B cell (primary cell): ENCODE measurements around the gene VMO1.

Experiments used
- EZH2 ChIP-seq: IDR thresholded peaks from 2 replicates; pipeline ENCODE4 v1.6.1; 2012; ENCODE audit warnings: borderline replicate concordance, low read depth, mild to moderate bottlenecking, moderate library complexity, low read length; ENCODE audit not compliant: insufficient read depth, poor library complexity, severe bottlenecking
- TF ChIP-seq, protein P1 (sequence below): fragments of 200-600 bp; IDR thresholded peaks from one replicate; pipeline ENCODE4 v1.8.0; 2022; ENCODE audit warnings: antibody characterized with exemption, mild to moderate bottlenecking

DNA sequence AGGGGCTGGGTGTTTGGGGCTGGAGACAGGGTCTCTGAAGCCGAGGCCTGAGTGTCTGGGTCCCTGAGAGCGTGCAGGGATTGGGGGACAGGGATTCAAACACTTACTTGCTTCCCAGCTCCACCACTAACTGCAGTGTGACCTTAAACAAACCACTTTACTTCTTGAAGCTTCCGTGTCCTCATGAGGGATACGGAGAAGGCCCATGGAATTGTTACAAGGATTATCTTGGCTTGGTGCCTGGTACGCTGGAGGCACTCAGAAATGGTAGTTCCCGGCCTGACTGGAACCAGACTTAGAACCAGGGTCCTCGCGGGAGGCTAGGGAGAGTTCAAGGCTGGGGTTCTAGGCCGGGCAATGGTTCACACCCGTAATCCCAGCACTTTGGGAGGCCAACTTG lies 43.5 kb downstream of the VMO1 start:
- TF ChIP-seq, protein P1, sequence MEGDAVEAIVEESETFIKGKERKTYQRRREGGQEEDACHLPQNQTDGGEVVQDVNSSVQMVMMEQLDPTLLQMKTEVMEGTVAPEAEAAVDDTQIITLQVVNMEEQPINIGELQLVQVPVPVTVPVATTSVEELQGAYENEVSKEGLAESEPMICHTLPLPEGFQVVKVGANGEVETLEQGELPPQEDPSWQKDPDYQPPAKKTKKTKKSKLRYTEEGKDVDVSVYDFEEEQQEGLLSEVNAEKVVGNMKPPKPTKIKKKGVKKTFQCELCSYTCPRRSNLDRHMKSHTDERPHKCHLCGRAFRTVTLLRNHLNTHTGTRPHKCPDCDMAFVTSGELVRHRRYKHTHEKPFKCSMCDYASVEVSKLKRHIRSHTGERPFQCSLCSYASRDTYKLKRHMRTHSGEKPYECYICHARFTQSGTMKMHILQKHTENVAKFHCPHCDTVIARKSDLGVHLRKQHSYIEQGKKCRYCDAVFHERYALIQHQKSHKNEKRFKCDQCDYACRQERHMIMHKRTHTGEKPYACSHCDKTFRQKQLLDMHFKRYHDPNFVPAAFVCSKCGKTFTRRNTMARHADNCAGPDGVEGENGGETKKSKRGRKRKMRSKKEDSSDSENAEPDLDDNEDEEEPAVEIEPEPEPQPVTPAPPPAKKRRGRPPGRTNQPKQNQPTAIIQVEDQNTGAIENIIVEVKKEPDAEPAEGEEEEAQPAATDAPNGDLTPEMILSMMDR: no peak
- no peak for TF ChIP-seq EZH2
